Astrocyte of the cerebellum (primary cell): ENCODE data around the gene ZNF841.
"Not testable (repeated sequence)": the region's sequence is repeated elsewhere in the genome, so short reads cannot be mapped to it uniquely, and the experiment has no call there.

Experiments used
- DNase-seq: peaks from one replicate; pipeline ENCODE4 v3.0.0-alpha.2; 2011; ENCODE audit warnings: low read depth
- H3K4me3 ChIP-seq: 2 replicates; pipeline ENCODE4 v1.5.1; 2011; ENCODE audit warnings: mild to moderate bottlenecking, low read depth, low read length, moderate library complexity
- CTCF ChIP-seq: IDR thresholded peaks from 2 replicates; pipeline ENCODE4 v1.5.1; 2012; ENCODE audit warnings: low read length, low read depth, moderate library complexity, mild to moderate bottlenecking; ENCODE audit errors: missing control alignments
- in situ Hi-C: cut with HindIII; loops from 2 replicates; pipeline ENCODE4 v1.10.0; 2017; ENCODE audit warnings: low sequenced_read_pairs

The ZNF841 gene

GRCh38 chr19:52069653-52070052, 25.9 kb downstream of the ZNF841 start:
- H3K4me3 ChIP-seq, result no peak overlapping the region
- in situ Hi-C loops, result no loop called here
- no peak for TF ChIP-seq CTCF
- no peak for DNase-seq

- DNase-seq, result no peak
- no peak for TF ChIP-seq CTCF
- in situ Hi-C loops, result no loop called here
- H3K4me3 ChIP-seq, result no peak overlapping the region
Observed at GRCh38 chr19:52066258-52066863, 29.2 kb downstream of the ZNF841 start.

- no peak overlapping the region for H3K4me3 ChIP-seq
- no peak for TF ChIP-seq CTCF
- in situ Hi-C loops, result no loop called here
- DNase-seq, result no peak
Observed at GRCh38 chr19:52065399-52065798, 30.2 kb downstream of the ZNF841 start.

GRCh38 chr19:52056480-52056879, 39.1 kb downstream of the ZNF841 start:
- in situ Hi-C loops, DNase-seq, H3K4me3 ChIP-seq: not testable (repeated sequence)

GRCh38 chr19:52051736-52052135, 43.8 kb downstream of the ZNF841 start:
- DNase-seq, in situ Hi-C loops, H3K4me3 ChIP-seq: not testable (repeated sequence)

- peak within 1 kb of the TSS; percentile 61 for H3K4me3 ChIP-seq
- in situ Hi-C loops, result no loop called here
- peak; percentile 89 for DNase-seq
- no peak for TF ChIP-seq CTCF
Observed at GRCh38 chr19:52048555-52049501, 46.7 kb downstream of the ZNF841 start, which contains the start of gene ZNF432. ZNF432 (minus strand) TSS chr19:52048838; CDS start chr19:52046868, 1,970 bp downstream.

- DNase-seq, result no peak
- H3K4me3 ChIP-seq, result no peak overlapping the region
- no peak for TF ChIP-seq CTCF
- in situ Hi-C loops, result no loop called here
Observed at GRCh38 chr19:52039169-52039568, 56.4 kb downstream of the ZNF841 start.
